CD4-positive, alpha-beta T cell (primary cell): ENCODE data around the gene ABHD8. TPM values are rescaled to one million over a fixed set of nuclear protein-coding genes. Genes with fewer than 3 reads are reported as not detected.

Experiments
- ATAC-seq: fragments of 200-7000 bp; cut with Tn5 transposase; one replicate; pipeline ENCODE4 v1.10.0; 2022; ENCODE audit warnings: mild to moderate bottlenecking; ENCODE audit not compliant: poor library complexity
- CTCF ChIA-PET: fragments of 350-600 bp; sonication (Branson Sonifier 250); formaldehyde crosslinking; loops from one replicate; lab custom pipeline; 2021; ENCODE audit warnings: antibody characterized with exemption, inconsistent platforms; lab: Charles Lee
- POLR2A ChIA-PET: fragments of 350-600 bp; sonication (Branson Sonifier 250); formaldehyde crosslinking; loops from one replicate; lab custom pipeline; 2021; ENCODE audit warnings: antibody characterized with exemption, inconsistent platforms; lab: Charles Lee
- DNase-seq, 14 experiments: peaks; one replicate each; pipeline ENCODE4 v3.0.0-alpha.2; 2013 to 2020; ENCODE audit warnings: mixed read lengths in 2 of 14
- H3K27ac ChIP-seq, 2 donors: one replicate each; pipeline versions ENCODE4 v1.5.1 to v1.7.0; 2013; ENCODE audit warnings: low read length in 2 of 2, low read depth in 1 of 2, mild to moderate bottlenecking in 1 of 2
- H3K27me3 ChIP-seq, 2 experiments: 1 replicate in 1 of 2; 2 replicates in 1 of 2; pipeline versions ENCODE4 v1.6.1 to v1.7.0; 2013; ENCODE audit warnings: low read length in 2 of 2, control low read depth in 1 of 2, mild to moderate bottlenecking in 1 of 2, moderate library complexity in 1 of 2; ENCODE audit not compliant: insufficient read depth in 2 of 2, control insufficient read depth in 1 of 2
- H3K36me3 ChIP-seq: one replicate; pipeline ENCODE4 v1.6.1; 2013; ENCODE audit warnings: low read length, control low read depth; ENCODE audit not compliant: insufficient read depth
- H3K4me1 ChIP-seq: one replicate; pipeline ENCODE4 v1.6.1; 2013; ENCODE audit warnings: low read length, control low read depth; ENCODE audit not compliant: insufficient read depth
- H3K4me3 ChIP-seq: one replicate; pipeline ENCODE4 v1.5.1; 2013; ENCODE audit warnings: mild to moderate bottlenecking, low read length, moderate library complexity
- H3K9me3 ChIP-seq, 2 experiments: 1 replicate in 1 of 2; 2 replicates in 1 of 2; pipeline versions ENCODE4 v1.6.1 to v1.7.0; 2013; ENCODE audit warnings: low read length in 2 of 2, mild to moderate bottlenecking in 2 of 2, control low read depth in 1 of 2, moderate library complexity in 1 of 2; ENCODE audit not compliant: control insufficient read depth in 1 of 2, insufficient read depth in 1 of 2
- H3K27ac Mint-ChIP-seq: one replicate; pipeline ENCODE4 v1.8.0; 2020; ENCODE audit warnings: mixed read lengths
- H3K27me3 Mint-ChIP-seq: one replicate; pipeline ENCODE4 v1.8.0; 2021; ENCODE audit warnings: mixed read lengths
- H3K36me3 Mint-ChIP-seq: one replicate; pipeline ENCODE4 v1.8.0; 2021; ENCODE audit warnings: low read depth, mixed read lengths
- H3K4me1 Mint-ChIP-seq: one replicate; pipeline ENCODE4 v1.8.0; 2021; ENCODE audit warnings: low read depth, mixed read lengths
- H3K4me3 Mint-ChIP-seq: one replicate; pipeline ENCODE4 v1.8.0; 2020; ENCODE audit warnings: mild to moderate bottlenecking, mixed read lengths
- H3K9me3 Mint-ChIP-seq: one replicate; pipeline ENCODE4 v1.8.0; 2020; ENCODE audit warnings: mixed read lengths
- CTCF ChIP-seq: fragments of 200-600 bp; IDR thresholded peaks from one replicate; pipeline ENCODE4 v1.8.0; 2022; ENCODE audit warnings: antibody characterized with exemption, mild to moderate bottlenecking
- intact Hi-C, 2 experiments: fragments of 100-400 bp; cut with DNase I in 1 of 2; cut with micrococcal nuclease in 1 of 2; formaldehyde crosslinking; loops; one replicate each; pipeline versions ENCODE4 v1.15.1 to v1.9.0; 2023 to 2025; cut with DNase I, micrococcal nuclease
- total RNA-seq, 174 experiments: library from RNA in 2 of 174; stranded (reverse) in 2 of 174; gene quantifications; one replicate each; pipeline ENCODE4 v1.2.3 and lab custom pipeline; 2021 to 2026

ABHD8 gene
- total RNA-seq, 2 experiments from 2014 or later: 4.4 to 4.6 TPM

GRCh38 chr19:17294051-17294891, 9.0 kb downstream of the ABHD8 start:
- Histone ChIP-seq H3K36me3 (no peaks in the 10 kb centered on the region), H3K27me3 (no peaks in the 10 kb centered on the region), H3K9me3 (peaks cover 0 to 9% of the 10 kb centered on the region in 2 experiments), H3K4me3 (no peak overlapping the region), H3K4me1 (peaks cover 18% of the 10 kb centered on the region), H3K27ac (no peak overlapping the region)
- Mint-ChIP-seq H3K9me3 (no peaks in the 10 kb centered on the region), H3K4me3 (no peak overlapping the region), H3K27ac (no peak overlapping the region), H3K4me1 (peaks cover 9% of the 10 kb centered on the region), H3K27me3 (no peaks in the 10 kb centered on the region), H3K36me3 (no peaks in the 10 kb centered on the region)
- ChIA-PET POLR2A (no interaction called here), CTCF (interaction anchor here (1.1 to 1.9 kb wide), 2 partner anchors 11 to 92 kb away, joined by 4 to 6 read pairs; partner anchors contain the start of gene MRPL34)
- ATAC-seq: no peak
- TF ChIP-seq CTCF: no peak
- peak in 12 of 14 experiments; percentile 22 to 76 (median 40) for DNase-seq
- intact Hi-C loops: loop anchor here (5.0 kb wide), 2 partner anchors 43 to 173 kb away; partner anchors contain the start of gene GTPBP3 (in 1 of the 2)

DNA sequence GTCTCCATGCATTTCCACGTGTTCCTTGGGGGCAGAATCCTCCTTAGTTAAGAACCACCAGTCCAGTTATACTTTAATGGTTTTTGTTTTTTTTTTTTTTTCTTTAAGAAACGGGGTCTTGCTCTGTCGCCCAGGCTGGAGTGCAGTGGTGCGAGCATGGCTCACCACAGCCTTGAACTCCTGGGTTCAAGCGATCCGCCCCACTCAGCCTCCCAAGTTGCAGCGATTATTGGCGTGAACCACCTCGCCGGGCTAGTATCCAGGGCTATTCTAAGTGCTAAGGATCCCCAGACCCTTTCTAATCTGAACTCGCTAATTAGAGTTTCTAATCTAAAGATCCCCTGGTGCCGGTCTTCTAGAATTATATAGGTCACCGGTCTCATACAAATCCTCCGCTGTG, 9.6 kb downstream of the ABHD8 start:
- ATAC-seq: no peak
- H3K27me3 Mint-ChIP-seq: no peaks in the 10 kb centered on the region
- H3K4me1 Mint-ChIP-seq: peaks cover 9% of the 10 kb centered on the region
- Histone ChIP-seq H3K27ac (no peak overlapping the region), H3K36me3 (no peaks in the 10 kb centered on the region), H3K9me3 (peaks cover 0 to 9% of the 10 kb centered on the region in 2 experiments), H3K27me3 (no peaks in the 10 kb centered on the region), H3K4me3 (no peak overlapping the region), H3K4me1 (peaks cover 18% of the 10 kb centered on the region)
- H3K27ac Mint-ChIP-seq: no peak overlapping the region
- intact Hi-C loops: loop anchor here (1.0 to 5.0 kb wide), 5 partner anchors 12 to 174 kb away; partner anchors contain the start of genes ANO8 (in 1 of the 2), GTPBP3 (in 1 of the 2) and MRPL34 (in 1 of the 2)
- no peaks in the 10 kb centered on the region for H3K9me3 Mint-ChIP-seq
- DNase-seq: no peak
- ChIA-PET CTCF (interaction anchor here (0.8 to 1.8 kb wide), 10 partner anchors 10 to 114 kb away, joined by 3 to 17 read pairs (median 5); partner anchors contain the start of genes ABHD8, ANKLE1, ANO8 and BABAM1), POLR2A (interaction anchor here (1.6 to 3.2 kb wide), 3 partner anchors 12 to 40 kb away, joined by 10 to 18 read pairs (median 11); partner anchors contain the start of genes DDA1 and MRPL34)
- H3K4me3 Mint-ChIP-seq: no peak overlapping the region
- no peak for TF ChIP-seq CTCF
- no peaks in the 10 kb centered on the region for H3K36me3 Mint-ChIP-seq

- H3K4me1 ChIP-seq: peaks cover 18% of the 10 kb centered on the region
- ChIA-PET CTCF (interaction anchor here (0.7 to 1.8 kb wide), 17 partner anchors 10 to 204 kb away, joined by 3 to 27 read pairs (median 5); partner anchors contain the start of genes ABHD8, ANKLE1, ANO8 and BABAM1), POLR2A (interaction anchor here (0.5 to 3.2 kb wide), 11 partner anchors 11 to 167 kb away, joined by 3 to 18 read pairs (median 3); partner anchors contain the start of genes ABHD8, DDA1, MRPL34 and MVB12A)
- Mint-ChIP-seq H3K9me3 (no peaks in the 10 kb centered on the region), H3K27ac (peak overlapping the region; percentile 19), H3K4me3 (peak overlapping the region; percentile 92), H3K4me1 (peaks cover 9% of the 10 kb centered on the region), H3K36me3 (no peaks in the 10 kb centered on the region), H3K27me3 (peaks cover 4% of the 10 kb centered on the region)
- H3K27me3 ChIP-seq: no peaks in the 10 kb centered on the region
- H3K27ac ChIP-seq: no peak overlapping the region
- peaks cover 0 to 5% of the 10 kb centered on the region in 2 experiments for H3K9me3 ChIP-seq
- peak overlapping the region; percentile 83 for H3K4me3 ChIP-seq
- intact Hi-C loops: loop anchor here (1.0 to 5.0 kb wide), 8 partner anchors 11 to 175 kb away; partner anchors contain the start of genes ABHD8 (in 1 of the 2), ANO8 (in 1 of the 2), GTPBP3 (in 1 of the 2) and MRPL34 (in 1 of the 2)
- ATAC-seq (peak; percentile 98), DNase-seq (peak; percentile 58 to 91 (median 71))
- H3K36me3 ChIP-seq: no peaks in the 10 kb centered on the region
- peak; percentile 84 for TF ChIP-seq CTCF
Observed at GRCh38 chr19:17292301-17293074, 10.7 kb downstream of the ABHD8 start.
